ENCODE results near the gene AMOTL1. TPM values are rescaled to one million over a fixed set of nuclear protein-coding genes. Genes with fewer than 3 reads are reported as not detected.

Gene AMOTL1
- total and polyA plus RNA-seq, 5 donors from 2014 or later = 0.20 to 0.67 (median 0.40) TPM; not detected in 1

DNA sequence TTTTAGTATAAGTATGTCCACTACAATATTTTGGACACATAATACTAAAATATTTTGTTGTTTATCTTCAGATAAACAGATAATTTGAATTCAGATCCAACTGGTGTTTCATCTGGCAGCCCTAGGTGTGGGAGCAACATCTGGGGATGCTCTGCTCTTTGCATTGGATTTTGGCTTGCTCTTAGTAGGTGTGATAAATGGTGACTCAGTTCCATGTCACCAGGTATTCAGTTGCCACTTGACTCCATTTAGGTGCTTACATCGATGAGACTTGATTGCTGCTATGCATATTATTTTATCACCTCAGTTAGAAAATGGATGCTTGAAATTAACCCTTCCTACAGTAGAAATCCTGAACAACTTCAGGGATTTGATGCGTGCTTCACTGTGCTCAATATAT lies 13.3 kb upstream of the AMOTL1 start:
- no peaks in the 10 kb centered on the region for H3K36me3 Mint-ChIP-seq
- H3K4me1 ChIP-seq (ENCODE audit: control insufficient read depth, insufficient read depth, low read length, poor library complexity, severe bottlenecking) = no peaks in the 10 kb centered on the region
- no peaks in the 10 kb centered on the region for H3K36me3 ChIP-seq (ENCODE audit: control insufficient read depth, insufficient read depth, low read length)
- ATAC-seq (ENCODE audit: low read depth in 2 of 2) (no peak), DNase-seq (no peak)
- no peak overlapping the region for H3K27ac ChIP-seq (ENCODE audit: insufficient read depth, low read length, poor library complexity, severe bottlenecking)
- H3K4me3 ChIP-seq (ENCODE audit: low read depth, low read length) = no peak overlapping the region
- no peaks in the 10 kb centered on the region for H3K4me1 Mint-ChIP-seq
- peaks cover 5% of the 10 kb centered on the region for H3K27me3 ChIP-seq (ENCODE audit: control insufficient read depth, insufficient read depth, low read length)
- no peaks in the 10 kb centered on the region for H3K9me3 ChIP-seq (ENCODE audit: control insufficient read depth in 2 of 2, low read length in 2 of 2)
- no peak overlapping the region for H3K27ac Mint-ChIP-seq
- peaks cover 0 to 1% (median 0%) of the 10 kb centered on the region in 7 donors for H3K9me3 Mint-ChIP-seq
- H3K4me3 Mint-ChIP-seq = no peak overlapping the region
- peaks cover 24% of the 10 kb centered on the region for H3K27me3 Mint-ChIP-seq

- Histone ChIP-seq H3K27ac (ENCODE audit: insufficient read depth, low read length, poor library complexity, severe bottlenecking) (no peak overlapping the region), H3K4me3 (ENCODE audit: low read depth, low read length) (no peak overlapping the region), H3K27me3 (ENCODE audit: control insufficient read depth, insufficient read depth, low read length) (peaks cover 5% of the 10 kb centered on the region), H3K4me1 (ENCODE audit: control insufficient read depth, insufficient read depth, low read length, poor library complexity, severe bottlenecking) (no peaks in the 10 kb centered on the region), H3K9me3 (ENCODE audit: control insufficient read depth in 2 of 2, low read length in 2 of 2) (no peaks in the 10 kb centered on the region), H3K36me3 (ENCODE audit: control insufficient read depth, insufficient read depth, low read length) (no peaks in the 10 kb centered on the region)
- Mint-ChIP-seq H3K9me3 (peaks cover 0 to 1% (median 0%) of the 10 kb centered on the region in 7 donors), H3K4me3 (no peak overlapping the region), H3K27me3 (peaks cover 19% of the 10 kb centered on the region), H3K4me1 (no peaks in the 10 kb centered on the region), H3K27ac (no peak overlapping the region), H3K36me3 (no peaks in the 10 kb centered on the region)
- ATAC-seq (ENCODE audit: low read depth in 2 of 2) (no peak), DNase-seq (no peak)
Observed at GRCh38 chr11:94755494-94755893, 12.7 kb upstream of the AMOTL1 start.

GRCh38 chr11:94757037-94757735 lies 11.0 kb upstream of the AMOTL1 start:
- peaks cover 7% of the 10 kb centered on the region for H3K27me3 Mint-ChIP-seq

DNA sequence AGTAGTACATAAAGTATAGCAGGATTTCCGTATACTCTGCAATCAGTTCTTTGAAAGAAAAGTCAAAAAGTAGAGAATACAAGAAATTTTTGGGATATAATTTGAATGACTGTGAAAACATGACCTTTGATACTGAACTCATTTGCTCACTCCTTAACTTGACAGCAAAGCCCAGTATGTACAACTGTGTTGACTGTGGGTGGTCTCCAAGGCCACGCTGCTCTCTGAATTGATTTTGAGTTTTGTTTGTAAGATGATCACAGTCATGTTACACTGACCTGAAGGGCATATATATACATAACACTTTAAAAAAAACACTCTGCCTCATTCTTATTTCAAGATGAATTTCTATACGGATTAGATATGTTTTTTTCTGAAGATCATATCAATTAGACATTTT lies 9.5 kb upstream of the AMOTL1 start:
- H3K4me3 ChIP-seq (ENCODE audit: low read depth, low read length) = no peak overlapping the region
- Mint-ChIP-seq H3K27me3 (peaks cover 11% of the 10 kb centered on the region), H3K4me3 (no peak overlapping the region), H3K4me1 (no peaks in the 10 kb centered on the region), H3K36me3 (no peaks in the 10 kb centered on the region), H3K9me3 (no peaks in the 10 kb centered on the region), H3K27ac (no peak overlapping the region)
- no peak overlapping the region for H3K27ac ChIP-seq (ENCODE audit: insufficient read depth, low read length, poor library complexity, severe bottlenecking)
- no peaks in the 10 kb centered on the region for H3K9me3 ChIP-seq (ENCODE audit: control insufficient read depth in 2 of 2, low read length in 2 of 2)
- no peak for ATAC-seq (ENCODE audit: low read depth in 2 of 2)
- peaks cover 1% of the 10 kb centered on the region for H3K27me3 ChIP-seq (ENCODE audit: control insufficient read depth, insufficient read depth, low read length)
- H3K36me3 ChIP-seq (ENCODE audit: control insufficient read depth, insufficient read depth, low read length) = no peaks in the 10 kb centered on the region
- no peaks in the 10 kb centered on the region for H3K4me1 ChIP-seq (ENCODE audit: control insufficient read depth, insufficient read depth, low read length, poor library complexity, severe bottlenecking)
- DNase-seq = no peak

More at GRCh38 chr11:94757037-94757735, 11.0 kb upstream of the AMOTL1 start:
- Histone ChIP-seq H3K27ac (ENCODE audit: insufficient read depth, low read length, poor library complexity, severe bottlenecking) (no peak overlapping the region), H3K27me3 (ENCODE audit: control insufficient read depth, insufficient read depth, low read length) (peaks cover 5% of the 10 kb centered on the region), H3K36me3 (ENCODE audit: control insufficient read depth, insufficient read depth, low read length) (no peaks in the 10 kb centered on the region), H3K4me3 (ENCODE audit: low read depth, low read length) (no peak overlapping the region), H3K4me1 (ENCODE audit: control insufficient read depth, insufficient read depth, low read length, poor library complexity, severe bottlenecking) (no peaks in the 10 kb centered on the region), H3K9me3 (ENCODE audit: control insufficient read depth in 2 of 2, low read length in 2 of 2) (no peaks in the 10 kb centered on the region)
- no peak for DNase-seq
- no peak overlapping the region for H3K27ac Mint-ChIP-seq
- H3K9me3 Mint-ChIP-seq = no peaks in the 10 kb centered on the region
- no peak for ATAC-seq (ENCODE audit: low read depth in 2 of 2)
- no peak overlapping the region for H3K4me3 Mint-ChIP-seq
- no peaks in the 10 kb centered on the region for H3K36me3 Mint-ChIP-seq
- H3K4me1 Mint-ChIP-seq = no peaks in the 10 kb centered on the region

DNA sequence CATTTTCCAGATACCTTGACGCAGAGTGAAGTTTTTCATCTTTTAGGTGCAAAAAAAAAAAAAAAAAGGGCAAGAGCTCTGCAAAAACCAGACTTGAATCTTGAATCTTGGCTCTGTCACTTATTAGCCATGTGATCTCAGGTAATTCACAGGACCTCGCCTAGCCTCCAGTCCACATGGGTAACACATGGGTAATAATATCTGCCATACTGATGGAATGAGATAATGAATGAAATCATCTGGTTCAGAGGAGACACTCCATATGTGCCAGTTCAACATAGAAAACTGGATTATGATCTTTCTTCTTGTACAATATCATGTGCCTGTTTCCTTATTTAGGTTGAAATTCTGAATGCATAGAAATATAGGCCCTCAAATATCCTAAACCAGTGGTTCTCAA lies 8.6 kb upstream of the AMOTL1 start:
- Histone ChIP-seq H3K4me1 (ENCODE audit: control insufficient read depth, insufficient read depth, low read length, poor library complexity, severe bottlenecking) (no peaks in the 10 kb centered on the region), H3K36me3 (ENCODE audit: control insufficient read depth, insufficient read depth, low read length) (no peaks in the 10 kb centered on the region), H3K27me3 (ENCODE audit: control insufficient read depth, insufficient read depth, low read length) (peaks cover 1% of the 10 kb centered on the region), H3K4me3 (ENCODE audit: low read depth, low read length) (no peak overlapping the region), H3K27ac (ENCODE audit: insufficient read depth, low read length, poor library complexity, severe bottlenecking) (no peak overlapping the region), H3K9me3 (ENCODE audit: control insufficient read depth in 2 of 2, low read length in 2 of 2) (no peaks in the 10 kb centered on the region)
- no peak overlapping the region for H3K4me3 Mint-ChIP-seq
- DNase-seq (no peak), ATAC-seq (ENCODE audit: low read depth in 2 of 2) (no peak)
- no peaks in the 10 kb centered on the region for H3K9me3 Mint-ChIP-seq
- H3K4me1 Mint-ChIP-seq = no peaks in the 10 kb centered on the region
- no peaks in the 10 kb centered on the region for H3K36me3 Mint-ChIP-seq
- no peak overlapping the region for H3K27ac Mint-ChIP-seq
- H3K27me3 Mint-ChIP-seq = peaks cover 16% of the 10 kb centered on the region

DNA sequence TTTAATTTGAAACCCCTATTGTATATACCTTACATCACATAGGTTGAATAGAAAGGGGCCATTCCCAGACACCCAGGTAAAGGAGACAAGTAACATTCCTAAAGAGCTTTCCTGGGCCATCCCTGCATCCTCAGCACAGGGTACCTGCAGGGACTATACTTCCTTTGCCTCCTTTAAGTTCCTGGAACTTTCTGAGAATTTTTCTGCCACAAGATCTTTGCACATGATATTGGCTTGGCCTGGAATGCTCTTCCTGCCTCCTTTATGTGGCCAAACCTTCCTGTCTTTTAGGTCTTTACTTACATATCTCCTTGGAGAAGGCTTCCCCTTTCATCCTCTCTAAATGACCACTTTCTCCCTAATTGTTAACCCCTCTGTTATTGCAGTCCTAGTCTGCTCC lies 7.9 kb upstream of the AMOTL1 start:
- H3K27me3 Mint-ChIP-seq = peaks cover 16% of the 10 kb centered on the region
- H3K4me3 Mint-ChIP-seq = no peak overlapping the region
- ATAC-seq (ENCODE audit: low read depth in 2 of 2) (no peak), DNase-seq (no peak)
- Histone ChIP-seq H3K27me3 (ENCODE audit: control insufficient read depth, insufficient read depth, low read length) (peaks cover 5% of the 10 kb centered on the region), H3K9me3 (ENCODE audit: control insufficient read depth in 2 of 2, low read length in 2 of 2) (no peaks in the 10 kb centered on the region), H3K36me3 (ENCODE audit: control insufficient read depth, insufficient read depth, low read length) (no peaks in the 10 kb centered on the region), H3K4me3 (ENCODE audit: low read depth, low read length) (no peak overlapping the region), H3K27ac (ENCODE audit: insufficient read depth, low read length, poor library complexity, severe bottlenecking) (no peak overlapping the region), H3K4me1 (ENCODE audit: control insufficient read depth, insufficient read depth, low read length, poor library complexity, severe bottlenecking) (no peaks in the 10 kb centered on the region)
- no peak overlapping the region for H3K27ac Mint-ChIP-seq
- no peaks in the 10 kb centered on the region for H3K9me3 Mint-ChIP-seq
- H3K4me1 Mint-ChIP-seq = no peaks in the 10 kb centered on the region
- no peaks in the 10 kb centered on the region for H3K36me3 Mint-ChIP-seq

DNA sequence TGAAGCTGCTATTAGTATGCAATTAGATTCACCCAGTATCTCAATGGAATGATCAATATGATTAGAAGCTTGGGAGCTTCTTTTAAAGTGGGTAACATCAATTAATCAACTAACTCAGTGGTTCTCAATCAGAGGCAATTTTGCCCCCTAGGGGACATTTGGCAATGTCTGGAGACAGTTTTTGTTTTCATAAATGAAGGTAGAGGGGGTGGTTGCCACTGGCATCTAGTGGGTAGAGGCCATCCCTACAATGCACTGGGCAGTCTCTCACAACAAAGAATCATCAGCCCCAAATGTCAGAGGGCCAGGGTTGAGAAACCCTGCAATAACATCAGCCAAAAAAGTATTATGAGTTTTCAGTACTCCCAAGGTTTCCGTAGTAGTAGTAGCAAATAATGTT lies 5.9 kb upstream of the AMOTL1 start:
- Mint-ChIP-seq H3K27ac (no peak overlapping the region), H3K4me3 (no peak overlapping the region), H3K4me1 (no peaks in the 10 kb centered on the region), H3K36me3 (no peaks in the 10 kb centered on the region), H3K9me3 (no peaks in the 10 kb centered on the region), H3K27me3 (peaks cover 16% of the 10 kb centered on the region)
- ATAC-seq (ENCODE audit: low read depth in 2 of 2) (no peak), DNase-seq (peak in 1 of 3 donors; percentile 16)
- no peak overlapping the region for H3K4me3 ChIP-seq (ENCODE audit: low read depth, low read length)
- H3K4me1 ChIP-seq (ENCODE audit: control insufficient read depth, insufficient read depth, low read length, poor library complexity, severe bottlenecking) = no peaks in the 10 kb centered on the region
- H3K27ac ChIP-seq (ENCODE audit: insufficient read depth, low read length, poor library complexity, severe bottlenecking) = no peak overlapping the region
- H3K27me3 ChIP-seq (ENCODE audit: control insufficient read depth, insufficient read depth, low read length) = peaks cover 17% of the 10 kb centered on the region
- H3K9me3 ChIP-seq (ENCODE audit: control insufficient read depth in 2 of 2, low read length in 2 of 2) = no peaks in the 10 kb centered on the region
- H3K36me3 ChIP-seq (ENCODE audit: control insufficient read depth, insufficient read depth, low read length) = no peaks in the 10 kb centered on the region

GRCh38 chr11:94762995-94763394 lies 5.2 kb upstream of the AMOTL1 start:
- peaks cover 24% of the 10 kb centered on the region for H3K27me3 ChIP-seq (ENCODE audit: control insufficient read depth, insufficient read depth, low read length)
- no peaks in the 10 kb centered on the region for H3K36me3 ChIP-seq (ENCODE audit: control insufficient read depth, insufficient read depth, low read length)
- H3K36me3 Mint-ChIP-seq = no peaks in the 10 kb centered on the region
- no peak overlapping the region for H3K4me3 ChIP-seq (ENCODE audit: low read depth, low read length)
- no peaks in the 10 kb centered on the region for H3K9me3 ChIP-seq (ENCODE audit: control insufficient read depth in 2 of 2, low read length in 2 of 2)
- no peaks in the 10 kb centered on the region for H3K4me1 ChIP-seq (ENCODE audit: control insufficient read depth, insufficient read depth, low read length, poor library complexity, severe bottlenecking)
- no peak for ATAC-seq (ENCODE audit: low read depth in 2 of 2)
- H3K27ac Mint-ChIP-seq = peak overlapping the region in 1 of 3 donors; percentile 17
- H3K4me3 Mint-ChIP-seq = no peak overlapping the region
- no peaks in the 10 kb centered on the region for H3K9me3 Mint-ChIP-seq
- DNase-seq = no peak
- H3K4me1 Mint-ChIP-seq = peaks cover 0 to 2% (median 0%) of the 10 kb centered on the region in 4 donors
- peaks cover 16% of the 10 kb centered on the region for H3K27me3 Mint-ChIP-seq
- H3K27ac ChIP-seq (ENCODE audit: insufficient read depth, low read length, poor library complexity, severe bottlenecking) = no peak overlapping the region

Measured in CD4-positive, CD25-positive, alpha-beta regulatory T cell (primary cell).